Loucy (cell line): ENCODE measurements around the gene AP3S1.

Source experiments
- EZH2phosphoT487 ChIP-seq: fragments of 200-600 bp; IDR thresholded peaks from 2 replicates; pipeline ENCODE4 v1.6.1; 2018; ENCODE audit warnings: antibody characterized with exemption, mild to moderate bottlenecking, moderate library complexity, borderline replicate concordance
- TF ChIP-seq, protein P1 (sequence below): fragments of 200-600 bp; sonication (generic); conservative IDR thresholded peaks from 2 replicates; pipeline ENCODE4 v1.5.1; 2014; ENCODE audit warnings: mild to moderate bottlenecking, antibody characterized with exemption, low read length

DNA sequence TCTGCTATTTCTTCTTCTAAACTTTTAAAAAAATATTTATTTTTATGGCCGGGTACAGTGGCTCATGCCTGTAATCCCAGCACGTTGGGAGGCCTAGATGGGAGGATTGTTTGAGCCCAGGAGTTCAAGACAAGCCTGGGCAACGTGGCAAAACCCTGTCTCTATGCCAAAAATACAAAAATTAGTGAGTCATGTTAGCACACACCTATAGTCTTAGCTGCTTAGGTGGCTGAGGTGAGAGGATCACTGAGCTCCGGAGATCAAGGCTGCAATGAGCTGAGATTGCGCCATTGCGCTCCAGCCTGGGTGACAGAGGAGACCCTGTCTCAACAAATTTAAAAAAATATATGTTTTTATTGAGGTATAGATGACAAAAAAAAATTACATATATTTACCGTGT is 5.6 kb downstream of the AP3S1 start:
- TF ChIP-seq, protein P1, sequence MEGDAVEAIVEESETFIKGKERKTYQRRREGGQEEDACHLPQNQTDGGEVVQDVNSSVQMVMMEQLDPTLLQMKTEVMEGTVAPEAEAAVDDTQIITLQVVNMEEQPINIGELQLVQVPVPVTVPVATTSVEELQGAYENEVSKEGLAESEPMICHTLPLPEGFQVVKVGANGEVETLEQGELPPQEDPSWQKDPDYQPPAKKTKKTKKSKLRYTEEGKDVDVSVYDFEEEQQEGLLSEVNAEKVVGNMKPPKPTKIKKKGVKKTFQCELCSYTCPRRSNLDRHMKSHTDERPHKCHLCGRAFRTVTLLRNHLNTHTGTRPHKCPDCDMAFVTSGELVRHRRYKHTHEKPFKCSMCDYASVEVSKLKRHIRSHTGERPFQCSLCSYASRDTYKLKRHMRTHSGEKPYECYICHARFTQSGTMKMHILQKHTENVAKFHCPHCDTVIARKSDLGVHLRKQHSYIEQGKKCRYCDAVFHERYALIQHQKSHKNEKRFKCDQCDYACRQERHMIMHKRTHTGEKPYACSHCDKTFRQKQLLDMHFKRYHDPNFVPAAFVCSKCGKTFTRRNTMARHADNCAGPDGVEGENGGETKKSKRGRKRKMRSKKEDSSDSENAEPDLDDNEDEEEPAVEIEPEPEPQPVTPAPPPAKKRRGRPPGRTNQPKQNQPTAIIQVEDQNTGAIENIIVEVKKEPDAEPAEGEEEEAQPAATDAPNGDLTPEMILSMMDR: no peak
- TF ChIP-seq EZH2phosphoT487: no peak
